Measurements from ENCODE around the gene ELP1. TPM values are rescaled to one million over a fixed set of nuclear protein-coding genes. Genes with fewer than 3 reads are reported as not detected.

The ELP1 gene
- total and polyA plus RNA-seq, 2 donors from 2014 or later = 12.9 to 25.2 TPM

- Histone ChIP-seq H3K27ac (ENCODE audit: low read depth in 2 of 2, low read length in 2 of 2) (no peak overlapping the region), H3K9ac (ENCODE audit: low read length in 3 of 3) (no peak overlapping the region), H3K4me3 (ENCODE audit: low read length in 3 of 3) (no peak overlapping the region), H3K4me1 (ENCODE audit: control insufficient read depth in 2 of 3, insufficient read depth in 2 of 3, low read depth in 1 of 3, low read length in 3 of 3) (no peaks in the 10 kb centered on the region), H3K27me3 (ENCODE audit: control insufficient read depth, insufficient read depth, low read length) (no peaks in the 10 kb centered on the region), H3K9me3 (ENCODE audit: control insufficient read depth in 2 of 3, insufficient read depth in 1 of 3, low read length in 3 of 3) (no peaks in the 10 kb centered on the region), H3K36me3 (ENCODE audit: control insufficient read depth in 2 of 3, insufficient read depth in 3 of 3, low read length in 3 of 3) (peaks cover 5 to 50% (median 28%) of the 10 kb centered on the region in 3 donors)
- no peak for TF ChIP-seq CTCF (IDR thresholded peaks at IDR 0.05; ENCODE audit: borderline replicate concordance, extremely low read depth, insufficient read depth)
- no peak for DNase-seq
- no peak for FAIRE-seq
- intact Hi-C loops (cut with DNase I) = no loop called here
Measured at GRCh38 chr9:108874058-108874788, 59.7 kb downstream of the ELP1 start.

GRCh38 chr9:108869092-108869725, 64.7 kb downstream of the ELP1 start:
- DNase-seq (peak in 1 of 5 donors; percentile 9), FAIRE-seq (no peak)
- no peak for TF ChIP-seq CTCF (IDR thresholded peaks at IDR 0.05; ENCODE audit: borderline replicate concordance, extremely low read depth, insufficient read depth)
- H3K36me3 ChIP-seq (ENCODE audit: control insufficient read depth in 2 of 3, insufficient read depth in 3 of 3, low read length in 3 of 3) = peaks cover 2 to 25% (median 10%) of the 10 kb centered on the region in 3 donors
- intact Hi-C loops (cut with DNase I) = no loop called here
- H3K4me3 ChIP-seq (ENCODE audit: low read length in 3 of 3) = no peak overlapping the region
- H3K9me3 ChIP-seq (ENCODE audit: control insufficient read depth in 2 of 3, insufficient read depth in 1 of 3, low read length in 3 of 3) = no peaks in the 10 kb centered on the region
- H3K27me3 ChIP-seq (ENCODE audit: control insufficient read depth, insufficient read depth, low read length) = no peaks in the 10 kb centered on the region
- H3K4me1 ChIP-seq (ENCODE audit: control insufficient read depth in 2 of 3, insufficient read depth in 2 of 3, low read depth in 1 of 3, low read length in 3 of 3) = no peaks in the 10 kb centered on the region
- no peak overlapping the region for H3K9ac ChIP-seq (ENCODE audit: low read length in 3 of 3)
- no peak overlapping the region for H3K27ac ChIP-seq (ENCODE audit: low read depth in 2 of 2, low read length in 2 of 2)

GRCh38 chr9:108867829-108868228, 66.1 kb downstream of the ELP1 start:
- intact Hi-C loops (cut with DNase I) = no loop called here
- FAIRE-seq (no peak), DNase-seq (no peak)
- no peak overlapping the region for H3K9ac ChIP-seq (ENCODE audit: low read length in 3 of 3)
- no peaks in the 10 kb centered on the region for H3K4me1 ChIP-seq (ENCODE audit: control insufficient read depth in 2 of 3, insufficient read depth in 2 of 3, low read depth in 1 of 3, low read length in 3 of 3)
- H3K27me3 ChIP-seq (ENCODE audit: control insufficient read depth, insufficient read depth, low read length) = no peaks in the 10 kb centered on the region
- no peak overlapping the region for H3K4me3 ChIP-seq (ENCODE audit: low read length in 3 of 3)
- TF ChIP-seq CTCF (IDR thresholded peaks at IDR 0.05; ENCODE audit: borderline replicate concordance, extremely low read depth, insufficient read depth) = no peak
- peaks cover 2 to 14% (median 5%) of the 10 kb centered on the region in 3 donors for H3K36me3 ChIP-seq (ENCODE audit: control insufficient read depth in 2 of 3, insufficient read depth in 3 of 3, low read length in 3 of 3)
- H3K9me3 ChIP-seq (ENCODE audit: control insufficient read depth in 2 of 3, insufficient read depth in 1 of 3, low read length in 3 of 3) = no peaks in the 10 kb centered on the region
- no peak overlapping the region for H3K27ac ChIP-seq (ENCODE audit: low read depth in 2 of 2, low read length in 2 of 2)

Measured in kidney (tissue), 14 donors.